Osteocyte (in vitro differentiated cells): ENCODE measurements around the gene BAMBI. TPM values are rescaled to one million over a fixed set of nuclear protein-coding genes. Genes with fewer than 3 reads are reported as not detected.

Source experiments
- DNase-seq: peaks from one replicate; pipeline ENCODE4 v3.0.0; 2021; ENCODE audit warnings: mixed read lengths; ENCODE audit not compliant: unreplicated experiment; ENCODE audit errors: extremely low spot score
- H3K27ac Mint-ChIP-seq: one replicate; pipeline ENCODE4 v1.8.0; 2021; ENCODE audit warnings: mild to moderate bottlenecking, mixed read lengths; ENCODE audit not compliant: unreplicated experiment
- H3K27me3 Mint-ChIP-seq: one replicate; pipeline ENCODE4 v1.8.0; 2021; ENCODE audit warnings: mixed read lengths; ENCODE audit not compliant: unreplicated experiment
- H3K36me3 Mint-ChIP-seq: one replicate; pipeline ENCODE4 v1.8.0; 2021; ENCODE audit warnings: mixed read lengths; ENCODE audit not compliant: unreplicated experiment
- H3K4me1 Mint-ChIP-seq: one replicate; pipeline ENCODE4 v1.8.0; 2021; ENCODE audit warnings: mixed read lengths; ENCODE audit not compliant: unreplicated experiment
- H3K4me3 Mint-ChIP-seq: one replicate; pipeline ENCODE4 v1.8.0; 2021; ENCODE audit warnings: mild to moderate bottlenecking, moderate library complexity, mixed read lengths; ENCODE audit not compliant: unreplicated experiment
- H3K9me3 Mint-ChIP-seq: one replicate; pipeline ENCODE4 v1.8.0; 2021; ENCODE audit warnings: mixed read lengths; ENCODE audit not compliant: unreplicated experiment
- CTCF ChIP-seq: fragments of 200-600 bp; sonication (generic); IDR thresholded peaks from 2 replicates; pipeline ENCODE4 v1.5.0; 2021; ENCODE audit warnings: antibody characterized with exemption, mild to moderate bottlenecking, moderate library complexity
- total RNA-seq: library from RNA; stranded (reverse); gene quantifications from 2 replicates; pipeline ENCODE4 v1.2.1, GENCODE V29; 2021

The BAMBI gene
- total RNA-seq, 1 donor from 2014 or later, result 6.1 TPM

GRCh38 chr10:28633750-28634149, 43.6 kb upstream of the BAMBI start:
- no peak for TF ChIP-seq CTCF
- Mint-ChIP-seq H3K27me3 (peaks cover 22% of the 10 kb centered on the region), H3K4me1 (no peaks in the 10 kb centered on the region), H3K9me3 (peaks cover 2% of the 10 kb centered on the region), H3K27ac (no peak overlapping the region), H3K4me3 (no peak overlapping the region), H3K36me3 (no peaks in the 10 kb centered on the region)
- DNase-seq, result no peak

GRCh38 chr10:28637346-28637745, 40.0 kb upstream of the BAMBI start:
- Mint-ChIP-seq H3K27ac (no peak overlapping the region), H3K36me3 (no peaks in the 10 kb centered on the region), H3K9me3 (peaks cover 3% of the 10 kb centered on the region), H3K4me1 (no peaks in the 10 kb centered on the region), H3K27me3 (peaks cover 17% of the 10 kb centered on the region), H3K4me3 (no peak overlapping the region)
- DNase-seq, result no peak
- TF ChIP-seq CTCF, result no peak

GRCh38 chr10:28638392-28638791, 38.9 kb upstream of the BAMBI start:
- DNase-seq, result no peak
- Mint-ChIP-seq H3K36me3 (no peaks in the 10 kb centered on the region), H3K27me3 (peaks cover 17% of the 10 kb centered on the region), H3K9me3 (peaks cover 3% of the 10 kb centered on the region), H3K4me1 (no peaks in the 10 kb centered on the region), H3K4me3 (no peak overlapping the region), H3K27ac (no peak overlapping the region)
- TF ChIP-seq CTCF, result no peak

GRCh38 chr10:28640551-28640950, 36.8 kb upstream of the BAMBI start:
- TF ChIP-seq CTCF, result no peak
- H3K27me3 Mint-ChIP-seq, result peaks cover 8% of the 10 kb centered on the region
- peaks cover 3% of the 10 kb centered on the region for H3K9me3 Mint-ChIP-seq
- no peak overlapping the region for H3K27ac Mint-ChIP-seq
- H3K4me3 Mint-ChIP-seq, result no peak overlapping the region
- H3K36me3 Mint-ChIP-seq, result no peaks in the 10 kb centered on the region
- no peaks in the 10 kb centered on the region for H3K4me1 Mint-ChIP-seq
- peak; percentile 53 for DNase-seq

GRCh38 chr10:28644647-28645046, 32.7 kb upstream of the BAMBI start:
- no peak for DNase-seq
- peaks cover 3% of the 10 kb centered on the region for H3K9me3 Mint-ChIP-seq
- H3K4me3 Mint-ChIP-seq, result no peak overlapping the region
- H3K27me3 Mint-ChIP-seq, result peaks cover 15% of the 10 kb centered on the region
- no peaks in the 10 kb centered on the region for H3K36me3 Mint-ChIP-seq
- no peaks in the 10 kb centered on the region for H3K4me1 Mint-ChIP-seq
- H3K27ac Mint-ChIP-seq, result no peak overlapping the region
- TF ChIP-seq CTCF, result no peak
